ENCODE measurements around the gene VRK3. TPM values are rescaled to one million over a fixed set of nuclear protein-coding genes. Genes with fewer than 3 reads are reported as not detected.

The VRK3 gene
- total and polyA plus RNA-seq, 2 of the 4 experiments (the other 2 are of a cell fraction) = 28.7 to 35.8 TPM

- CTCF ChIA-PET = no interaction called here
Observed at GRCh38 chr19:50007170-50007569, 18.0 kb downstream of the VRK3 start.

More at GRCh38 chr19:50007170-50007569, 18.0 kb downstream of the VRK3 start:
- peaks cover 10% of the 10 kb centered on the region for H3K4me1 ChIP-seq (ENCODE audit: control insufficient read depth, insufficient read depth, low read length)
- H2AFZ ChIP-seq (replicated peaks; ENCODE audit: low read length, poor library complexity) = no peak overlapping the region
- no peak overlapping the region for H3K14ac ChIP-seq (replicated peaks; ENCODE audit: low read depth, low read length)
- no peak overlapping the region for H3K27ac ChIP-seq (ENCODE audit: insufficient read depth, low read length)
- peaks cover 22% of the 10 kb centered on the region for H3K9me1 ChIP-seq (ENCODE audit: insufficient read depth, low read length)
- no peak overlapping the region for H3K56ac ChIP-seq (ENCODE audit: extremely low read depth, insufficient read depth, low read length)
- no peak overlapping the region for H3K4me2 ChIP-seq (ENCODE audit: low read depth, low read length)
- H4K5ac ChIP-seq (ENCODE audit: low read depth, low read length) = no peak overlapping the region
- POLR2A ChIA-PET (ENCODE audit: unreplicated experiment) = no interaction called here
- 90% methylated on average over 2 of the region's 10 CpGs; no CpG with 5 or more reads in 1 of the 2 experiments for WGBS, 2 experiments (ENCODE audit: extremely low coverage in 2 of 2, insufficient read length in 1 of 2)
- ATAC-seq (ENCODE audit: low read depth) = no peak
- H4K8ac ChIP-seq (ENCODE audit: low read depth in 2 of 2, low read length in 2 of 2) = no peak overlapping the region
- peak overlapping the region; percentile 11 for H2AK9ac ChIP-seq (replicated peaks; ENCODE audit: low read depth, low read length, poor library complexity)
- no peak overlapping the region for H3K4ac ChIP-seq (ENCODE audit: low read depth, low read length)
- H2AK5ac ChIP-seq (ENCODE audit: low read depth, low read length) = no peak overlapping the region
- intact Hi-C loops (cut with micrococcal nuclease) (no loop called here), in situ Hi-C loops (cut with MboI; ENCODE audit: low sequenced_read_pairs) (no loop called here), dilution Hi-C loops (cut with HindIII; ENCODE audit: low sequenced_read_pairs, unreplicated experiment) (no loop called here)
- no peak overlapping the region for H2BK20ac ChIP-seq (ENCODE audit: low read depth, low read length)
- TF ChIP-seq BHLHE40 (IDR thresholded peaks at IDR 0.05; ENCODE audit: low read depth, low read length) (no peak), MAZ (IDR thresholded peaks at IDR 0.05; ENCODE audit: borderline replicate concordance, low read depth, low read length) (no peak), CEBPB (IDR thresholded peaks at IDR 0.05; ENCODE audit: low read depth, low read length) (no peak), RAD21 (IDR thresholded peaks at IDR 0.05; ENCODE audit: low read length) (no peak)
- H3K23ac ChIP-seq (ENCODE audit: low read depth, low read length) = no peak overlapping the region
- no peak overlapping the region for H2BK120ac ChIP-seq (ENCODE audit: low read depth, low read length)
- H3K36me3 ChIP-seq (ENCODE audit: control insufficient read depth, insufficient read depth, low read length) = peaks cover 49% of the 10 kb centered on the region
- no peak overlapping the region for H2BK5ac ChIP-seq (ENCODE audit: low read depth, low read length, poor library complexity, severe bottlenecking)
- no peaks in the 10 kb centered on the region for H3K27me3 ChIP-seq (ENCODE audit: control insufficient read depth, insufficient read depth, low read length)
- no peak for DNase-seq
- H3K9ac ChIP-seq (ENCODE audit: low read depth, low read length) = no peak overlapping the region
- peaks cover 21 to 41% of the 10 kb centered on the region in 2 experiments for H3K79me1 ChIP-seq (ENCODE audit: low read depth in 1 of 2, low read length in 2 of 2)
- H4K91ac ChIP-seq (ENCODE audit: insufficient read depth, low read depth, low read length) = no peak overlapping the region
- no peak overlapping the region for H2BK15ac ChIP-seq (ENCODE audit: low read depth, low read length)
- BruUV-seq (replicated peaks) = no TSS peak
- no peaks in the 10 kb centered on the region for H3K9me3 ChIP-seq (ENCODE audit: control insufficient read depth, insufficient read depth, low read length)
- no peak overlapping the region for H3K18ac ChIP-seq (ENCODE audit: low read depth, low read length)
- H3K4me3 ChIP-seq (ENCODE audit: insufficient read depth, low read depth, low read length) = no peak overlapping the region
- peaks cover 19% of the 10 kb centered on the region for H4K20me1 ChIP-seq (ENCODE audit: insufficient read depth, low read length)

Measured in IMR-90 (cell line).